Activated CD4-positive, alpha-beta T cell treated with anti-CD3 and anti-CD28 coated beads, Interleukin-2, amount 10 ng/mL, durations not matched to agents 24 days and 14 days (primary cell): ENCODE measurements around the gene GPR42. TPM values are rescaled to one million over a fixed set of nuclear protein-coding genes. Genes with fewer than 3 reads are reported as not detected.

Experiments used
- DNase-seq: peaks from one replicate; pipeline ENCODE4 v3.0.0; 2022
- H3K27ac Mint-ChIP-seq: one replicate; pipeline ENCODE4 v1.8.0; 2022; ENCODE audit warnings: mild to moderate bottlenecking, mixed read lengths
- H3K27me3 Mint-ChIP-seq: one replicate; pipeline ENCODE4 v1.8.0; 2022; ENCODE audit warnings: mixed read lengths
- H3K36me3 Mint-ChIP-seq: one replicate; pipeline ENCODE4 v1.8.0; 2022; ENCODE audit warnings: low read depth, mild to moderate bottlenecking, mixed read lengths
- H3K4me1 Mint-ChIP-seq: one replicate; pipeline ENCODE4 v1.8.0; 2021; ENCODE audit warnings: mixed read lengths
- H3K4me3 Mint-ChIP-seq: one replicate; pipeline ENCODE4 v1.8.0; 2022; ENCODE audit warnings: mild to moderate bottlenecking, moderate library complexity, mixed read lengths
- H3K9me3 Mint-ChIP-seq: one replicate; pipeline ENCODE4 v1.8.0; 2021; ENCODE audit warnings: mixed read lengths
- intact Hi-C: fragments of 100-400 bp; cut with micrococcal nuclease; formaldehyde crosslinking; loops from one replicate; pipeline ENCODE4 v1.15.1; 2023
- total RNA-seq: library from RNA; stranded (reverse); gene quantifications from 2 replicates; pipeline ENCODE4 v1.2.3, GENCODE V29; 2022

Gene GPR42
- total RNA-seq, 1 donor from 2014 or later, result 0.21 TPM

GRCh38 chr19:35340431-35340830 is 30.4 kb upstream of the GPR42 start:
- H3K36me3 Mint-ChIP-seq, result no peaks in the 10 kb centered on the region
- no peaks in the 10 kb centered on the region for H3K9me3 Mint-ChIP-seq
- no peak overlapping the region for H3K27ac Mint-ChIP-seq
- no peak overlapping the region for H3K4me3 Mint-ChIP-seq
- no peak for DNase-seq
- H3K4me1 Mint-ChIP-seq, result peaks cover 7% of the 10 kb centered on the region
- intact Hi-C loops, result no loop called here
- H3K27me3 Mint-ChIP-seq, result peaks cover 10% of the 10 kb centered on the region

GRCh38 chr19:35341006-35341405 is 29.9 kb upstream of the GPR42 start:
- peaks cover 10% of the 10 kb centered on the region for H3K27me3 Mint-ChIP-seq
- peaks cover 13% of the 10 kb centered on the region for H3K4me1 Mint-ChIP-seq
- H3K4me3 Mint-ChIP-seq, result no peak overlapping the region
- no peaks in the 10 kb centered on the region for H3K36me3 Mint-ChIP-seq
- H3K9me3 Mint-ChIP-seq, result no peaks in the 10 kb centered on the region
- H3K27ac Mint-ChIP-seq, result no peak overlapping the region
- intact Hi-C loops, result no loop called here
- DNase-seq, result no peak

DNA sequence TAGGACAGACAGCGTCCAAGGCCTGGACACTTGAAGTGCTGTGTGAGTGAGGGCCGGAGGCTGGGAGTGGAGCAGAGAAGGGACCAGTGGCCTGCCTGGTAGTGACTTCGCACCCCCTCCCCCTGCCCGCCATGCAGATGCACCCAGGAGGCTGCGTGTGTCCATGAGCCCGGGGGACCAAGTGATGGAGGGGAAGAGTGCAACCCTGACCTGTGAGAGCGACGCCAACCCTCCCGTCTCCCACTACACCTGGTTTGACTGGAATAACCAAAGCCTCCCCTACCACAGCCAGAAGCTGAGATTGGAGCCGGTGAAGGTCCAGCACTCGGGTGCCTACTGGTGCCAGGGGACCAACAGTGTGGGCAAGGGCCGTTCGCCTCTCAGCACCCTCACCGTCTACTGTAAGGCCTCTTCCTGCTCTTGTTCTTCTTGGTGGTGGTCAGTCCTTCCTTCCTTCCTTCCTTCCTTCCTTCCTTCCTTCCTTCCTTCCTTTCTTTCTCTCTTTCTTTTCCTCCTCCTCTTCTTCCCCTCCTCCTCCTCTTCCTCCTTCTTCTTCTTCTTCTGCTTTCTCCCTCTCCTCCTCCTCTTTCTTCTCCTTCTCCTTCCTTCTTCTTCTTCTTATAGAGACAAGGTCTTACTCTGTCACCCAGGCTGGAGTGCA is 29.2 kb upstream of the GPR42 start:
- H3K27ac Mint-ChIP-seq, result peak overlapping the region; percentile 25
- intact Hi-C loops, result no loop called here
- no peaks in the 10 kb centered on the region for H3K36me3 Mint-ChIP-seq
- H3K4me1 Mint-ChIP-seq, result peaks cover 18% of the 10 kb centered on the region
- DNase-seq, result no peak
- H3K9me3 Mint-ChIP-seq, result no peaks in the 10 kb centered on the region
- peaks cover 12% of the 10 kb centered on the region for H3K27me3 Mint-ChIP-seq
- no peak overlapping the region for H3K4me3 Mint-ChIP-seq

- no peaks in the 10 kb centered on the region for H3K36me3 Mint-ChIP-seq
- peaks cover 12% of the 10 kb centered on the region for H3K27me3 Mint-ChIP-seq
- intact Hi-C loops, result no loop called here
- no peaks in the 10 kb centered on the region for H3K9me3 Mint-ChIP-seq
- peaks cover 25% of the 10 kb centered on the region for H3K4me1 Mint-ChIP-seq
- no peak for DNase-seq
- no peak overlapping the region for H3K4me3 Mint-ChIP-seq
- peak overlapping the region; percentile 59 for H3K27ac Mint-ChIP-seq
Observed at GRCh38 chr19:35342430-35342829, 28.4 kb upstream of the GPR42 start.

- DNase-seq, result no peak
- H3K27me3 Mint-ChIP-seq, result peaks cover 12% of the 10 kb centered on the region
- intact Hi-C loops, result no loop called here
- no peak overlapping the region for H3K4me3 Mint-ChIP-seq
- no peak overlapping the region for H3K27ac Mint-ChIP-seq
- peaks cover 43% of the 10 kb centered on the region for H3K4me1 Mint-ChIP-seq
- no peaks in the 10 kb centered on the region for H3K36me3 Mint-ChIP-seq
- no peaks in the 10 kb centered on the region for H3K9me3 Mint-ChIP-seq
Observed at GRCh38 chr19:35344511-35345031, 26.3 kb upstream of the GPR42 start.

DNA sequence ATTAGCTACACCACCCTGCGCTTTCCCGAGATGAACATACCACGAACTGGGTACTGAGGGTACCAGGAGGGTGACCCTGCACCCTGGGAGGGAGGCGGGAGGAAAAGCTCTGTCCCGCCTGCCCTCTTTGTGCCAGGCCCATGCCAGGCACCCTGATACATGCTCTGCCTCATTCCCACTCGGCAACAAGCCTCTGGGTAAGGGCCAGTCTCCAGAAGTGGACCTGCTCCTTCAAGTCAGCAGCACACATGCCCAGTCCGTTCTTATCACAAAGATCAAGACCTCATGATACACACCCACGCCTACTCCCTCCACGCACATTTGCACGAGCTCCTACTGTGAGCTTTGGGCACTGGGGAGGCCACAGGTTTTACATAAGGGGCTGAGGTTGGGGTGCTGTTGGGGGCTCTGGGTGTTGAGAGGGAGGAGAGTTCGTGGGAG is 25.2 kb upstream of the GPR42 start:
- Mint-ChIP-seq H3K27ac (peak overlapping the region; percentile 98), H3K4me3 (peak overlapping the region; percentile 79), H3K9me3 (no peaks in the 10 kb centered on the region), H3K36me3 (no peaks in the 10 kb centered on the region), H3K27me3 (peaks cover 12% of the 10 kb centered on the region), H3K4me1 (peaks cover 45% of the 10 kb centered on the region)
- intact Hi-C loops, result loop anchor here (2.0 kb wide), 3 partner anchors 13 to 201 kb away; no protein-coding TSS in a partner anchor
- DNase-seq, result no peak

DNA sequence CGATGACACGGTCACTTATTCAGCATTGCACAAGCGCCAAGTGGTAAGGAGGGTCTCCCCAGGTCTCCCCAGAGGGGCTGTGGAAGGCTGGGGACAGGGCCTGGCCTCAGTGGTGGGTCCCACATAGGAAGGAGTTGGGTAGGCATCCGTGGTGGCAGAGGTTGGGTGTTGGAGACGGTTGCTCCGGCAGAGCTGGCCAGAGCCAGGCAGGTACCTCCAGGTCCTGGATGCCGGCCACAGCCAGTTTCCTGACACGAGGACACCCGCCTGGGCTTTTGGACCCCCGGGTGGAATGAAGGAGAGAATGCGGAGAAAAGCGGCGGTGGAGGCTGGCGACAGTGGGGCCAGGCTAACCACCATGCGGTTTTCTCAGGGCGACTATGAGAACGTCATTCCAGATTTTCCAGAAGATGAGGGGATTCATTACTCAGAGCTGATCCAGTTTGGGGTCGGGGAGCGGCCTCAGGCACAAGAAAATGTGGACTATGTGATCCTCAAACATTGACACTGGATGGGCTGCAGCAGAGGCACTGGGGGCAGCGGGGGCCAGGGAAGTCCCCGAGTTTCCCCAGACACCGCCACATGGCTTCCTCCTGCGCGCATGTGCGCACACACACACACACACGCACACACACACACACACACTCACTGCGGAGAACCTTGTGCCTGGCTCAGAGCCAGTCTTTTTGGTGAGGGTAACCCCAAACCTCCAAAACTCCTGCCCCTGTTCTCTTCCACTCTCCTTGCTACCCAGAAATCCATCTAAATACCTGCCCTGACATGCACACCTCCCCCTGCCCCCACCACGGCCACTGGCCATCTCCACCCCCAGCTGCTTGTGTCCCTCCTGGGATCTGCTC is 24.4 kb upstream of the GPR42 start:
- H3K9me3 Mint-ChIP-seq, result no peaks in the 10 kb centered on the region
- H3K27ac Mint-ChIP-seq, result peak overlapping the region; percentile 98
- intact Hi-C loops, result loop anchor here (1.0 to 2.0 kb wide), 5 partner anchors 14 to 200 kb away; no protein-coding TSS in a partner anchor
- H3K4me3 Mint-ChIP-seq, result peak overlapping the region; percentile 79
- peak; percentile 90 for DNase-seq
- no peaks in the 10 kb centered on the region for H3K36me3 Mint-ChIP-seq
- peaks cover 45% of the 10 kb centered on the region for H3K4me1 Mint-ChIP-seq
- H3K27me3 Mint-ChIP-seq, result peaks cover 12% of the 10 kb centered on the region

GRCh38 chr19:35347171-35347929 is 23.5 kb upstream of the GPR42 start, which contains the start of gene FFAR1:
FFAR1 (plus strand) TSS chr19:35347902; CDS start chr19:35351552, 3,650 bp downstream.
- Mint-ChIP-seq H3K27me3 (peaks cover 8% of the 10 kb centered on the region), H3K36me3 (no peaks in the 10 kb centered on the region), H3K27ac (peak within 1 kb of the TSS; percentile 98), H3K4me1 (peaks cover 43% of the 10 kb centered on the region), H3K9me3 (no peaks in the 10 kb centered on the region), H3K4me3 (peak within 1 kb of the TSS; percentile 79)
- intact Hi-C loops, result loop anchor here (1.0 to 2.0 kb wide), 5 partner anchors 15 to 199 kb away; no protein-coding TSS in a partner anchor
- peak; percentile 83 for DNase-seq

- Mint-ChIP-seq H3K4me3 (peak overlapping the region; percentile 79), H3K27ac (peak overlapping the region; percentile 98), H3K27me3 (peaks cover 6% of the 10 kb centered on the region), H3K4me1 (peaks cover 47% of the 10 kb centered on the region), H3K9me3 (no peaks in the 10 kb centered on the region), H3K36me3 (no peaks in the 10 kb centered on the region)
- no peak for DNase-seq
- intact Hi-C loops, result loop anchor here (1.0 to 2.0 kb wide), 5 partner anchors 15 to 199 kb away; no protein-coding TSS in a partner anchor
Observed at GRCh38 chr19:35347930-35348298, 23.0 kb upstream of the GPR42 start.

GRCh38 chr19:35348911-35349611 is 21.8 kb upstream of the GPR42 start:
- Mint-ChIP-seq H3K4me1 (peaks cover 47% of the 10 kb centered on the region), H3K4me3 (no peak overlapping the region), H3K27me3 (peaks cover 2% of the 10 kb centered on the region), H3K27ac (peak overlapping the region; percentile 23), H3K9me3 (no peaks in the 10 kb centered on the region), H3K36me3 (no peaks in the 10 kb centered on the region)
- intact Hi-C loops, result no loop called here
- no peak for DNase-seq

DNA sequence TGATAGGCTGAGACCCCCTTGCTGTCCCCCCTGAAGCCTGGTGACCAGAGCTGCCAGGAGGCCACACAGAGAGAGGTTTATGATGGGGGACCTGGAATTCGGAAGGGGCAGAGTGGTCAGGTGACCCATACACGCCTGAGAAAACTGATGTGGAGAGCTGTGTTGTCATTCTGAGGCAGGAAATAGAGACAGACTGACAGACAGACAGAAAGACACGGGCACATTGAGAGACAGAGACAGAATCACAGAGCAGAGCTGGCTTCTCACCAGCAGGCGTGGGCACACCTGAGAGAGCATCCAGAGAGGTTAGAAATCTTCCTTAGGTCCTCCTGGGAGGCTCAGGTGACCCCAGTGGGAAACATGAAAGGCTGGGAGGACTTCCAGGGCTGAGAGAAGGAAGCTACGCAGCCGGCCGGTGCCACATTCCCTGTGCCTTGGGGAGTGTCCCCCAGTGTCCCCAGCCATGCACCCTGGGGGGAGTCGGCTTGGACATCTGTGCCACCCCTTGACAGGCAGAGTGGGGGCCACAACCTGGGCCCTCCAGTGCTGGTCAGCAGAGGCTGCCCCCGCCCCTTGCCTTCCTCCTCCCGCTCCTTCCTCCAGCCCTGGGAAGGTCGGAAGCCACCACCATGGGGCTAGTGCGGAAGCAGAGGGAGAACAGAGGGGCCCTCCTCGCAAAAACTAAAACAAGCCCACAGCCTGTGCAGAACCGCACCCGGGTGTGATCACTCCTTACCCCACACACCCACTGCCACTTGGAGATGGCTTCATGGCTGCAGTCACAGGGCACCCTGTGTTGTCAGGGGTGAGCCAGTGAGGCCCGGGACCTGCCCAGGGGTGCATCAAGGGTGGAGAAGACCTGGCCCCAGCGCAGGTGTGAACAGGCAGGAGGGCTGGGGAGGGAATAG is 21.0 kb upstream of the GPR42 start:
- intact Hi-C loops, result no loop called here
- H3K4me3 Mint-ChIP-seq, result no peak overlapping the region
- DNase-seq, result no peak
- peaks cover 47% of the 10 kb centered on the region for H3K4me1 Mint-ChIP-seq
- no peaks in the 10 kb centered on the region for H3K9me3 Mint-ChIP-seq
- H3K27me3 Mint-ChIP-seq, result peaks cover 2% of the 10 kb centered on the region
- peak overlapping the region; percentile 23 for H3K27ac Mint-ChIP-seq
- H3K36me3 Mint-ChIP-seq, result no peaks in the 10 kb centered on the region

- Mint-ChIP-seq H3K36me3 (no peaks in the 10 kb centered on the region), H3K4me3 (no peak overlapping the region), H3K9me3 (no peaks in the 10 kb centered on the region), H3K4me1 (peaks cover 44% of the 10 kb centered on the region), H3K27ac (peak overlapping the region; percentile 15), H3K27me3 (peaks cover 2% of the 10 kb centered on the region)
- no peak for DNase-seq
- intact Hi-C loops, result no loop called here
Observed at GRCh38 chr19:35350591-35350990, 20.3 kb upstream of the GPR42 start.
